ENCODE results near the gene ATAD3B.
"Not testable (repeated sequence)": the region's sequence is repeated elsewhere in the genome, so short reads cannot be mapped to it uniquely, and the experiment has no call there.

GRCh38 chr1:1509465-1509850 lies 37.9 kb downstream of the ATAD3B start:
- TF ChIP-seq, protein P1, sequence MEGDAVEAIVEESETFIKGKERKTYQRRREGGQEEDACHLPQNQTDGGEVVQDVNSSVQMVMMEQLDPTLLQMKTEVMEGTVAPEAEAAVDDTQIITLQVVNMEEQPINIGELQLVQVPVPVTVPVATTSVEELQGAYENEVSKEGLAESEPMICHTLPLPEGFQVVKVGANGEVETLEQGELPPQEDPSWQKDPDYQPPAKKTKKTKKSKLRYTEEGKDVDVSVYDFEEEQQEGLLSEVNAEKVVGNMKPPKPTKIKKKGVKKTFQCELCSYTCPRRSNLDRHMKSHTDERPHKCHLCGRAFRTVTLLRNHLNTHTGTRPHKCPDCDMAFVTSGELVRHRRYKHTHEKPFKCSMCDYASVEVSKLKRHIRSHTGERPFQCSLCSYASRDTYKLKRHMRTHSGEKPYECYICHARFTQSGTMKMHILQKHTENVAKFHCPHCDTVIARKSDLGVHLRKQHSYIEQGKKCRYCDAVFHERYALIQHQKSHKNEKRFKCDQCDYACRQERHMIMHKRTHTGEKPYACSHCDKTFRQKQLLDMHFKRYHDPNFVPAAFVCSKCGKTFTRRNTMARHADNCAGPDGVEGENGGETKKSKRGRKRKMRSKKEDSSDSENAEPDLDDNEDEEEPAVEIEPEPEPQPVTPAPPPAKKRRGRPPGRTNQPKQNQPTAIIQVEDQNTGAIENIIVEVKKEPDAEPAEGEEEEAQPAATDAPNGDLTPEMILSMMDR (conservative IDR thresholded peaks at IDR 0.05; ENCODE audit: low read depth, low read length), result not testable (repeated sequence)
- TF ChIP-seq MAZ (IDR thresholded peaks at IDR 0.05; ENCODE audit: borderline replicate concordance, low read depth, low read length); FOS (IDR thresholded peaks at IDR 0.05; ENCODE audit: low read depth, low read length); POLR2A (IDR thresholded peaks at IDR 0.05; ENCODE audit: low read depth, low read length); RAD21 (IDR thresholded peaks at IDR 0.05; ENCODE audit: low read length): not testable (repeated sequence)
